OCI-LY7 (cell line): ENCODE results near the gene FRMPD4. TPM values are rescaled to one million over a fixed set of nuclear protein-coding genes. Genes with fewer than 3 reads are reported as not detected.

Experiments used
- BruUV-seq: library from RNA; stranded (reverse); fragments of 400-500 nt; replicated peaks from 2 replicates; lab custom pipeline; 2021; lab: Mats Ljungman, UMichigan
- CTCF ChIA-PET: fragments of 300-600 bp; sonication (Branson Sonifier 250); formaldehyde crosslinking; loops from one replicate; lab custom pipeline; 2022; ENCODE audit warnings: antibody characterized with exemption; ENCODE audit not compliant: unreplicated experiment; lab: Charles Lee
- POLR2A ChIA-PET: fragments of 300-600 bp; sonication (Branson Sonifier 250); formaldehyde crosslinking; loops from one replicate; lab custom pipeline; 2022; ENCODE audit warnings: antibody characterized with exemption; lab: Charles Lee
- DNase-seq: peaks from one replicate; pipeline ENCODE4 v3.0.0-alpha.2; 2015; ENCODE audit warnings: low spot score
- H2AFZ ChIP-seq: fragments of 200-600 bp; sonication (generic), shearing (Covaris generic); 2 replicates; pipeline ENCODE4 v1.6.1; 2014; ENCODE audit warnings: mild to moderate bottlenecking, antibody characterized with exemption, low read length, moderate library complexity
- H3K27ac ChIP-seq: fragments of 200-600 bp; sonication (generic); 2 replicates; pipeline ENCODE4 v1.5.1; 2014; ENCODE audit warnings: mixed run types, low read depth, mild to moderate bottlenecking, moderate library complexity, low read length, inconsistent platforms; ENCODE audit not compliant: poor library complexity, severe bottlenecking
- H3K36me3 ChIP-seq: fragments of 200-600 bp; sonication (generic); 2 replicates; pipeline ENCODE4 v1.6.1; 2014; ENCODE audit warnings: mild to moderate bottlenecking, antibody characterized with exemption, low read length, moderate library complexity, mixed read lengths; ENCODE audit not compliant: insufficient read depth
- H3K4me1 ChIP-seq: fragments of 200-600 bp; sonication (generic); 2 replicates; pipeline ENCODE4 v1.5.1; 2014; ENCODE audit warnings: mild to moderate bottlenecking, low read length; ENCODE audit not compliant: insufficient read depth, poor library complexity, severe bottlenecking
- H3K4me2 ChIP-seq: fragments of 200-600 bp; sonication (generic); 2 replicates; pipeline ENCODE4 v1.6.1; 2014; ENCODE audit warnings: mild to moderate bottlenecking, low read length
- H3K4me3 ChIP-seq: fragments of 200-600 bp; sonication (generic); 2 replicates; pipeline ENCODE4 v1.5.1; 2014; ENCODE audit warnings: mild to moderate bottlenecking, low read depth, low read length; ENCODE audit not compliant: poor library complexity, severe bottlenecking
- H3K79me2 ChIP-seq: fragments of 200-600 bp; sonication (generic); 2 replicates; pipeline ENCODE4 v1.6.1; 2016; ENCODE audit warnings: low read depth, mild to moderate bottlenecking, low read length, moderate library complexity, mixed read lengths; ENCODE audit not compliant: insufficient read depth
- H3K9me2 ChIP-seq: fragments of 200-600 bp; sonication (generic); 2 replicates; pipeline ENCODE4 v1.6.1; 2016; ENCODE audit warnings: mild to moderate bottlenecking, low read length, mixed read lengths; ENCODE audit not compliant: insufficient read depth
- H3K9me3 ChIP-seq: fragments of 200-600 bp; sonication (generic); 2 replicates; pipeline ENCODE4 v1.6.1; 2014; ENCODE audit warnings: mild to moderate bottlenecking, mixed run types, low read length, mixed read lengths
- H4K20me1 ChIP-seq: fragments of 200-600 bp; sonication (generic); 2 replicates; pipeline ENCODE4 v1.6.1; 2014; ENCODE audit warnings: mild to moderate bottlenecking, antibody characterized with exemption, low read length, moderate library complexity, mixed read lengths; ENCODE audit not compliant: insufficient read depth
- EZH2phosphoT487 ChIP-seq: fragments of 200-600 bp; sonication (generic); IDR thresholded peaks from 2 replicates; pipeline ENCODE4 v1.6.1; 2018; ENCODE audit warnings: low read depth, borderline replicate concordance, mild to moderate bottlenecking, mixed run types, antibody characterized with exemption, low read length, moderate library complexity, mixed read lengths
- intact Hi-C: fragments of 100-400 bp; cut with micrococcal nuclease; formaldehyde crosslinking; loops from one replicate; pipeline ENCODE4 v1.10.0; 2022; ENCODE audit not compliant: unreplicated experiment
- total RNA-seq, 2 experiments: library from RNA; depleted of rRNA in 1 of 2; stranded (reverse); fragments of >200 nt in 1 of 2; shearing (Covaris generic) in 1 of 2; gene quantifications; 2 replicates each; pipeline ENCODE4 v1.2.3, GENCODE V29; 2014 to 2022
- TF ChIP-seq, protein P1 (sequence below): fragments of 200-600 bp; sonication (generic); conservative IDR thresholded peaks from 2 replicates; pipeline ENCODE4 v1.5.1; 2014; ENCODE audit warnings: mild to moderate bottlenecking, antibody characterized with exemption, low read length, moderate library complexity, mixed read lengths

FRMPD4 gene
- total RNA-seq, 2 experiments from 2014 or later = not detected

DNA sequence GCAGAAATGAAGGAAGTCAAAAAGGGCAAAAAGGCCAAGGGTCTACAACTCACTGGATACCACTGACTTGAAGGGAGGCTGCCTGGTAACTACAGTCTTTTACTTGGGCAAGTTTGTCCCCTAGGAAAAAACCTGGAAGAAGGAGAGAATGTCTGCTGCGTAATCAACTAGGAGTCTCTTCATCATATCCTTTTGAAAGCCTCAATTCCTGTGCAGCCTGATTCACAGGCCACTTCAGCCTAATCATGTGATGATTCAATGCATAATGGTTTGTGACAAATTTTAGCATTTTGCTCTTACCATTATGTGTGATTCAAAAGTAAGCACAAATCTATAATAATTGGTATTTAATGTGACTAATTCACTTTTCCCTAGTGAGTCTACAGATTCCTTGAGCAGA is 273.6 kb downstream of the FRMPD4 start:
- ChIA-PET POLR2A (no interaction called here), CTCF (no interaction called here)
- no peak overlapping the region for H3K27ac ChIP-seq
- no peaks in the 10 kb centered on the region for H4K20me1 ChIP-seq
- no TSS peak for BruUV-seq
- TF ChIP-seq, protein P1, sequence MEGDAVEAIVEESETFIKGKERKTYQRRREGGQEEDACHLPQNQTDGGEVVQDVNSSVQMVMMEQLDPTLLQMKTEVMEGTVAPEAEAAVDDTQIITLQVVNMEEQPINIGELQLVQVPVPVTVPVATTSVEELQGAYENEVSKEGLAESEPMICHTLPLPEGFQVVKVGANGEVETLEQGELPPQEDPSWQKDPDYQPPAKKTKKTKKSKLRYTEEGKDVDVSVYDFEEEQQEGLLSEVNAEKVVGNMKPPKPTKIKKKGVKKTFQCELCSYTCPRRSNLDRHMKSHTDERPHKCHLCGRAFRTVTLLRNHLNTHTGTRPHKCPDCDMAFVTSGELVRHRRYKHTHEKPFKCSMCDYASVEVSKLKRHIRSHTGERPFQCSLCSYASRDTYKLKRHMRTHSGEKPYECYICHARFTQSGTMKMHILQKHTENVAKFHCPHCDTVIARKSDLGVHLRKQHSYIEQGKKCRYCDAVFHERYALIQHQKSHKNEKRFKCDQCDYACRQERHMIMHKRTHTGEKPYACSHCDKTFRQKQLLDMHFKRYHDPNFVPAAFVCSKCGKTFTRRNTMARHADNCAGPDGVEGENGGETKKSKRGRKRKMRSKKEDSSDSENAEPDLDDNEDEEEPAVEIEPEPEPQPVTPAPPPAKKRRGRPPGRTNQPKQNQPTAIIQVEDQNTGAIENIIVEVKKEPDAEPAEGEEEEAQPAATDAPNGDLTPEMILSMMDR = no peak
- no peaks in the 10 kb centered on the region for H3K4me1 ChIP-seq
- intact Hi-C loops = no loop called here
- no peak for DNase-seq
- no peaks in the 10 kb centered on the region for H3K79me2 ChIP-seq
- no peak overlapping the region for H3K4me2 ChIP-seq
- H3K9me2 ChIP-seq = no peaks in the 10 kb centered on the region
- H3K9me3 ChIP-seq = no peaks in the 10 kb centered on the region
- H2AFZ ChIP-seq = no peak overlapping the region
- no peak overlapping the region for H3K4me3 ChIP-seq
- no peaks in the 10 kb centered on the region for H3K36me3 ChIP-seq

DNA sequence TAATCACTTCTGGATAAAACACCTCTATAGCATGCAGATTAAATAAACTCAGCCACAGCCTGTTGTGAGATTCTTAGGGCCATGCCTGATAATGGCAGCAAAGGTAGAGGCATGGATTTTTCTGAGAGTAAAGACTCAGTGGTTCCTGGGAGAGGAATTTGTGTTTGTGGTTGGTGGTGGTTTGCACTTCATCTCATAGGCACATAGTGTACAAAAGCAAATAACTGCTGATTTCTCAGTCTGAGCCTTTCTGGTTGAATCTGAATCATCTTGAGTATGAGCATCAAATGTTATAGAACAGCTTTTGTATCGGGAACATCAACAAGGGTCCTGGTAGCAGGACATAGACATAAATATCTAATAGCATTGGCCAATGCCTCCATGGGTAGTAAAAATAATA is 274.3 kb downstream of the FRMPD4 start:
- Histone ChIP-seq H3K4me3 (no peak overlapping the region), H2AFZ (no peak overlapping the region), H3K9me3 (no peaks in the 10 kb centered on the region), H3K79me2 (no peaks in the 10 kb centered on the region), H3K9me2 (no peaks in the 10 kb centered on the region), H3K4me1 (no peaks in the 10 kb centered on the region), H3K4me2 (no peak overlapping the region), H3K36me3 (no peaks in the 10 kb centered on the region), H3K27ac (no peak overlapping the region), H4K20me1 (no peaks in the 10 kb centered on the region)
- POLR2A ChIA-PET = no interaction called here
- no peak for DNase-seq
- BruUV-seq = no TSS peak
- CTCF ChIA-PET = no interaction called here
- TF ChIP-seq EZH2phosphoT487 = no peak
- TF ChIP-seq, protein P1 = no peak
- intact Hi-C loops = no loop called here

DNA sequence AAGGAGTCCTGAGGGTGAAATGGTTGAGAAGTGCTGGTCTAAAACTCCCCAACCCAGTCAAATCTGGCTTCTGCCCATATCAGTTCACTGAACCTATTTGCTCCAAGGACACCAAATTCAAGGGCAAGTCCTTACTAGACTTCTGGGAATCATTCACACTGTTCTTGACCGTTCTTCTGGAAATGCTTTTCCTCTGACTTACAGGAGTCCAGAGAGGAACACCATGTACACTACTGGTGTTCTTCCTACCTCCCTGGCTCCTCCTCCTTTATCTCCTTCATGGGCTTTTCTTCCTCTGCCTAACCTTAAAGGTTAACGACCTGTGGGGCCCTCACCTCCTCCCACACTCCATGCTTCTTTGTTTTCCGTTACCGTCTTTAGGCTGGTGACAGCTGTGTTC is 281.3 kb downstream of the FRMPD4 start:
- no peak for DNase-seq
- Histone ChIP-seq H3K27ac (no peak overlapping the region), H3K4me3 (no peak overlapping the region), H3K36me3 (no peaks in the 10 kb centered on the region), H3K9me2 (no peaks in the 10 kb centered on the region), H3K4me1 (no peaks in the 10 kb centered on the region), H3K79me2 (no peaks in the 10 kb centered on the region), H2AFZ (no peak overlapping the region), H4K20me1 (no peaks in the 10 kb centered on the region), H3K9me3 (no peaks in the 10 kb centered on the region), H3K4me2 (no peak overlapping the region)
- no TSS peak for BruUV-seq
- intact Hi-C loops = no loop called here
- ChIA-PET CTCF (no interaction called here), POLR2A (no interaction called here)
- TF ChIP-seq EZH2phosphoT487 = no peak
- TF ChIP-seq, protein P1 = no peak
